ENCODE results near the gene GABRR1. TPM values are rescaled to one million over a fixed set of nuclear protein-coding genes. Genes with fewer than 3 reads are reported as not detected.

Gene GABRR1
- total RNA-seq, 2 donors from 2014 or later, result 0.21 TPM; not detected in 1

- Histone ChIP-seq H3K9ac (ENCODE audit: low read depth in 2 of 2, low read length in 2 of 2) (no peak overlapping the region), H3K36me3 (no peaks in the 10 kb centered on the region), H3K4me3 (no peak overlapping the region), H3K4me1 (no peaks in the 10 kb centered on the region), H3K9me3 (no peaks in the 10 kb centered on the region), H3K27ac (no peak overlapping the region), H3K27me3 (no peaks in the 10 kb centered on the region)
- intact Hi-C loops (cut with DNase I), result no loop called here
- TF ChIP-seq CTCF (IDR thresholded peaks at IDR 0.05), result no peak
- DNase-seq, result no peak
Observed at GRCh38 chr6:89184344-89184743, 32.8 kb downstream of the GABRR1 start.

DNA sequence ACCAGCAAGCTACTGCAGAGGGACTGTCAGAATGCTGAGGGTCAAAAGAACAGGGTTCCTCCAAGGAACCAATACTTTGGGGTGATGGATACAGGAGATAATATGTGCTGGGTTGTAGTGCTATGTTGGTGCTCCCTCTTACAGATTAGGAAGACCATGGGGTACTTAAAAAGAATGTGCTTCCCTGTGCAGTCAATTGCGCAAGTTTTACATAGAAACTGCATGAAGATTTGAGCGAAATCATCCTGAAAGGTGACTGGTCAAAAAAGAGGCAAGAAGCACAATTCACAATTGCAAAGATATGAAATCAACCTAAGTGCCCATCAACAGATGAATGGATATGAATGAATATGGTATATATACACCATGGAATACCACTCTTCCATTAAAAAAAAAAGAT, 33.9 kb downstream of the GABRR1 start:
- Histone ChIP-seq H3K4me1 (no peaks in the 10 kb centered on the region), H3K27me3 (no peaks in the 10 kb centered on the region), H3K27ac (no peak overlapping the region), H3K36me3 (no peaks in the 10 kb centered on the region), H3K4me3 (no peak overlapping the region), H3K9me3 (no peaks in the 10 kb centered on the region), H3K9ac (ENCODE audit: low read depth in 2 of 2, low read length in 2 of 2) (no peak overlapping the region)
- no peak for DNase-seq
- TF ChIP-seq CTCF (IDR thresholded peaks at IDR 0.05), result no peak
- intact Hi-C loops (cut with DNase I), result no loop called here

- H3K27me3 ChIP-seq, result no peaks in the 10 kb centered on the region
- DNase-seq, result no peak
- no peak overlapping the region for H3K27ac ChIP-seq
- intact Hi-C loops (cut with DNase I), result no loop called here
- H3K9ac ChIP-seq (ENCODE audit: low read depth in 2 of 2, low read length in 2 of 2), result no peak overlapping the region
- no peaks in the 10 kb centered on the region for H3K9me3 ChIP-seq
- TF ChIP-seq CTCF (IDR thresholded peaks at IDR 0.05), result no peak
- H3K4me3 ChIP-seq, result no peak overlapping the region
- H3K36me3 ChIP-seq, result no peaks in the 10 kb centered on the region
- H3K4me1 ChIP-seq, result no peaks in the 10 kb centered on the region
Observed at GRCh38 chr6:89180971-89181370, 36.2 kb downstream of the GABRR1 start.

DNA sequence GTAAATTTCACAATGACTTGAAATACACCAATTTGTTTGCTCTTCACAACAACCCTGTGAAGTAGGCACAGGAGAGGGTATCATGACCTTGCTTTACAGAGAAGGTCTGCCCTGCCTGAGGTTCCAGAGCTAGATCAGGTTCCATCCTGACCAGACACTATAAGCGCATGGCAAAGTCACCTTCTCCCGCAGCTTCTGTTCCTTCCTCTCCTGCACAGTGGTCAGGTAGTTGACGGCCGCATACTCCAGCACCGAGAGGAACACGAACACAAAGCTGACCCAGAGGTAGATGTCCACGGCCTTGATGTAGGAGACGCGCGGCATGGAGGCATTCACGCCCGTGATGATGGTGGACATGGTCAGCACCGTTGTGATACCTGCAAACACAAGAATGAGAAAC, 37.0 kb downstream of the GABRR1 start:
- intact Hi-C loops (cut with DNase I), result no loop called here
- no peaks in the 10 kb centered on the region for H3K9me3 ChIP-seq
- TF ChIP-seq CTCF (IDR thresholded peaks at IDR 0.05), result no peak
- H3K27me3 ChIP-seq, result no peaks in the 10 kb centered on the region
- no peak overlapping the region for H3K27ac ChIP-seq
- no peak overlapping the region for H3K9ac ChIP-seq (ENCODE audit: low read depth in 2 of 2, low read length in 2 of 2)
- H3K4me3 ChIP-seq, result no peak overlapping the region
- H3K36me3 ChIP-seq, result no peaks in the 10 kb centered on the region
- no peaks in the 10 kb centered on the region for H3K4me1 ChIP-seq
- no peak for DNase-seq

GRCh38 chr6:89173634-89174033, 43.5 kb downstream of the GABRR1 start:
- Histone ChIP-seq H3K36me3 (no peaks in the 10 kb centered on the region), H3K27ac (no peak overlapping the region), H3K9me3 (no peaks in the 10 kb centered on the region), H3K9ac (ENCODE audit: low read depth in 2 of 2, low read length in 2 of 2) (no peak overlapping the region), H3K4me3 (no peak overlapping the region), H3K27me3 (no peaks in the 10 kb centered on the region), H3K4me1 (no peaks in the 10 kb centered on the region)
- no peak for TF ChIP-seq CTCF (IDR thresholded peaks at IDR 0.05)
- DNase-seq, result no peak
- intact Hi-C loops (cut with DNase I), result no loop called here

DNA sequence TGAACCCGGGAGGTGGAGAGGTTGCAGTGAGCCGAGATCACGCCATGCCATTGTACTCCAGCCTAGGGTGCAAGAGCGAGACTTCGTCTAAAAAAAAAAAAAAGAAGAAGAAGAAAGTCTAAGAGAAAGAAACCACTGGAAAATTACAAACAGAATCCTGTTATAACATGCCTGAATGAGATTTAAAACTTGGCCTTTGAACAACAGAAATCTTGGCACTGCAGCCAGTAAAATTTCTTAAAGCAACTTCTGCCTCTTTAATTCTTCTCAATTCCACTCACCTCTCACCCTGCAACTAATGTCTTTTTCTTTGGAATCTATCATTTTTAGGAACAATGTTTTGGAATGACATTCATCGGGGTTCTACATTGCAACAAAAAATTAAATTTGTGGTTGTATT, 45.0 kb downstream of the GABRR1 start:
- no peak for DNase-seq
- H3K9ac ChIP-seq (ENCODE audit: low read depth in 2 of 2, low read length in 2 of 2), result no peak overlapping the region
- H3K27ac ChIP-seq, result no peak overlapping the region
- H3K27me3 ChIP-seq, result no peaks in the 10 kb centered on the region
- H3K9me3 ChIP-seq, result no peaks in the 10 kb centered on the region
- no peaks in the 10 kb centered on the region for H3K36me3 ChIP-seq
- TF ChIP-seq CTCF (IDR thresholded peaks at IDR 0.05), result no peak
- no peak overlapping the region for H3K4me3 ChIP-seq
- intact Hi-C loops (cut with DNase I), result no loop called here
- no peaks in the 10 kb centered on the region for H3K4me1 ChIP-seq
